RWPE2 (cell line): ENCODE data around the gene TLR6.
A peak's percentile ranks its signal among the peaks of the same experiment; 100 is the strongest.

Experiments used
- ATAC-seq: fragments of 200-7000 bp; cut with Tn5 transposase; 3 replicates; pipeline ENCODE4 v1.9.1; 2021; ENCODE audit warnings: low read depth
- DNase-seq: peaks from one replicate; pipeline ENCODE4 v3.0.0-alpha.2; 2020; ENCODE audit warnings: low spot score
- H3K27ac ChIP-seq: fragments of 450-650 bp; 2 replicates; pipeline ENCODE4 v1.5.1; 2017; ENCODE audit warnings: mild to moderate bottlenecking; ENCODE audit not compliant: poor library complexity, severe bottlenecking
- H3K27me3 ChIP-seq: fragments of 250-450 bp; sonication (Bioruptor Pico); 2 replicates; pipeline ENCODE4 v1.5.1; 2021; ENCODE audit warnings: mild to moderate bottlenecking, moderate library complexity; ENCODE audit not compliant: insufficient read depth, poor library complexity, severe bottlenecking
- H3K36me3 ChIP-seq: fragments of 250-450 bp; sonication (Bioruptor Pico); 2 replicates; pipeline ENCODE4 v1.5.1; 2020; ENCODE audit warnings: low read depth, mild to moderate bottlenecking, moderate library complexity
- H3K4me1 ChIP-seq: fragments of 250-450 bp; sonication (Bioruptor Pico); 2 replicates; pipeline ENCODE4 v1.5.1; 2021; ENCODE audit warnings: mild to moderate bottlenecking, moderate library complexity; ENCODE audit not compliant: insufficient read depth, poor library complexity, severe bottlenecking
- H3K4me3 ChIP-seq: fragments of 250-450 bp; sonication (Bioruptor Pico); 2 replicates; pipeline ENCODE4 v1.5.1; 2021; ENCODE audit warnings: mild to moderate bottlenecking, moderate library complexity; ENCODE audit not compliant: severe bottlenecking
- H3K9me3 ChIP-seq: fragments of 250-450 bp; sonication (Bioruptor Pico); 2 replicates; pipeline ENCODE4 v1.5.1; 2021; ENCODE audit warnings: mild to moderate bottlenecking, moderate library complexity; ENCODE audit not compliant: severe bottlenecking
- CTCF ChIP-seq: fragments of 450-650 bp; IDR thresholded peaks from one replicate; pipeline ENCODE4 v1.5.1; 2017; ENCODE audit warnings: mild to moderate bottlenecking, moderate library complexity; ENCODE audit not compliant: poor library complexity, severe bottlenecking

Gene TLR6

GRCh38 chr4:38861791-38862190, 5.2 kb upstream of the TLR6 start:
- H3K27ac ChIP-seq = no peak overlapping the region
- H3K36me3 ChIP-seq = no peaks in the 10 kb centered on the region
- peaks cover 14% of the 10 kb centered on the region for H3K4me1 ChIP-seq
- DNase-seq = no peak
- ATAC-seq = no peak
- H3K27me3 ChIP-seq = no peaks in the 10 kb centered on the region
- H3K9me3 ChIP-seq = no peaks in the 10 kb centered on the region
- TF ChIP-seq CTCF = no peak
- H3K4me3 ChIP-seq = no peak overlapping the region

GRCh38 chr4:38860788-38861424, 4.3 kb upstream of the TLR6 start:
- peak; percentile 71 for TF ChIP-seq CTCF

GRCh38 chr4:38859501-38859900, 2.9 kb upstream of the TLR6 start:
- H3K27ac ChIP-seq = no peak overlapping the region

More at GRCh38 chr4:38860788-38861424, 4.3 kb upstream of the TLR6 start:
- Histone ChIP-seq H3K27ac (no peak overlapping the region), H3K9me3 (no peaks in the 10 kb centered on the region), H3K4me3 (no peak overlapping the region), H3K27me3 (no peaks in the 10 kb centered on the region), H3K36me3 (no peaks in the 10 kb centered on the region), H3K4me1 (peaks cover 15% of the 10 kb centered on the region)
- DNase-seq (no peak), ATAC-seq (no peak)

GRCh38 chr4:38858097-38858420, 1.4 kb upstream of the TLR6 start:
- peaks cover 22% of the 10 kb centered on the region for H3K4me1 ChIP-seq
- no peaks in the 10 kb centered on the region for H3K36me3 ChIP-seq
- H3K9me3 ChIP-seq = no peaks in the 10 kb centered on the region
- no peak for TF ChIP-seq CTCF
- H3K27me3 ChIP-seq = no peaks in the 10 kb centered on the region
- peak overlapping the region; percentile 89 for H3K27ac ChIP-seq
- no peak overlapping the region for H3K4me3 ChIP-seq
- DNase-seq (no peak), ATAC-seq (no peak)

More at GRCh38 chr4:38859501-38859900, 2.9 kb upstream of the TLR6 start:
- no peak for TF ChIP-seq CTCF
- peaks cover 22% of the 10 kb centered on the region for H3K4me1 ChIP-seq
- no peak for DNase-seq
- H3K36me3 ChIP-seq = no peaks in the 10 kb centered on the region
- no peaks in the 10 kb centered on the region for H3K27me3 ChIP-seq
- H3K4me3 ChIP-seq = no peak overlapping the region
- no peak for ATAC-seq
- H3K9me3 ChIP-seq = no peaks in the 10 kb centered on the region

- peak overlapping the region; percentile 32 for H3K4me3 ChIP-seq
- TF ChIP-seq CTCF = no peak
- no peak for DNase-seq
- peaks cover 22% of the 10 kb centered on the region for H3K4me1 ChIP-seq
- H3K36me3 ChIP-seq = no peaks in the 10 kb centered on the region
- no peaks in the 10 kb centered on the region for H3K9me3 ChIP-seq
- no peaks in the 10 kb centered on the region for H3K27me3 ChIP-seq
- H3K27ac ChIP-seq = peak overlapping the region; percentile 89
- peak; percentile 94 for ATAC-seq
Measured at GRCh38 chr4:38857354-38858096, 908 bp upstream of the TLR6 start.
